Gastroesophageal sphincter (tissue), 3 donors: ENCODE measurements around the gene FOXK2.

ENCODE experiments used
- CTCF ChIP-seq, 4 experiments: fragments of 200-600 bp in 2 of 4; fragments of 450-650 bp in 2 of 4; sonication (generic) in 1 of 4; IDR thresholded peaks; one replicate each; pipeline ENCODE4 v1.5.1; 2017 to 2019; ENCODE audit warnings: antibody characterized with exemption in 4 of 4, mild to moderate bottlenecking in 2 of 4, moderate library complexity in 2 of 4
- EP300 ChIP-seq: sonication (generic); formaldehyde crosslinking; IDR thresholded peaks from one replicate; pipeline ENCODE4 v1.6.1; 2017; ENCODE audit warnings: antibody characterized with exemption, mild to moderate bottlenecking
- POLR2A ChIP-seq, 2 donors: fragments of 450-650 bp; IDR thresholded peaks; one replicate each; pipeline ENCODE4 v1.6.1; 2017; ENCODE audit warnings: antibody characterized with exemption in 2 of 2, mild to moderate bottlenecking in 2 of 2, moderate library complexity in 1 of 2

DNA sequence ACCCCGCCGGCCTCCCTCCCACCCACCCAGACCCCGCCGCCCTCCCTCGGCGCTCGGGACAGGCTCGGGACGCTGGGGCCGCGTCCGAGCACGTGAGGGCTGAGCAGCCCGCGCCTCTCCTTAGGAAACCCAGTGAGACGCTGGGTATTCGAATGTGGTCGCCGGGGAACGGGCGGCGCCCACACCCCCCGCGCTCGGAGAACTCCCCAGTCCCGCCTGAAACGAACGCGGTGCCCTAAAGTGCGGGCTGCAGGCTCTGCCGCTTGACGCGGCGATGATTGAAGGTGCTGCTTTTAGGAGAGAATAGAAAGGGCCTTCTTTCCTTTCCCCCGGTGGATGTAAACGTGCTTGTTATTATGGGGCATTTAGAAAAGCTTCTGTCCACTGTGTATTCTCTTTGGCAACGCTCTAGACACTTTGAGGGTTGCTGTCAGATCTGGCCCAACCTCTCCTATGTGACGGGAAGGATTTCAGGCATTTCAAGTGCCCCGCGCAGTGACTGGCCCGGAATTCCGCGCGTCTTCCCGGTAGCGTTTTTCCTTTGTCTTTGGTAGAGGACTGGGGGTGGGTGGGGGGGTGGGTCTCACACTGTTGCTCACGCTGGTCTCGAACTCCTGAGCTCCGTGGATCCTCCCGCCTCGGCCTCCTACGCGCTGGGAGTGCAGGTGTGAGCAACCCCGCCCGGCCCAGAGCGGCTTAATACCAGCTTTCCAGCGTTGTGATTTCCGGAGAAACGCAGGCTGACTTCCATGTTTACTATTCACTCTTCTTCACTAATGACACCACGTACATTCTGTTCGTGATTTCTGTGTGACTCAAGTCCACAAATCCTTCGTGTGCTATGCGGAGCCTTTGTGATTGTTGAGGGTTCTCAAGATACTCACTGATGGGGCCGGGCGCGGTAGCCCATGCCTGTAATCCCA lies 21.8 kb upstream of the FOXK2 start:
- TF ChIP-seq POLR2A (IDR thresholded peaks at IDR 0.05): no peak
- TF ChIP-seq CTCF (IDR thresholded peaks at IDR 0.05): no peak
- no peak for TF ChIP-seq EP300
